Fibroblast of pulmonary artery (primary cell): ENCODE data around the gene ZDHHC8.

ENCODE experiments used
- DNase-seq: peaks from one replicate; pipeline ENCODE4 v3.0.0-alpha.2; 2010; ENCODE audit warnings: low read depth
- H3K4me3 ChIP-seq: replicated peaks from 2 replicates; pipeline ENCODE4 v1.5.1; 2011; ENCODE audit warnings: low read depth, mild to moderate bottlenecking, control low read depth, low read length, moderate library complexity
- CTCF ChIP-seq: IDR thresholded peaks from 2 replicates; pipeline ENCODE4 v1.5.1; 2011; ENCODE audit warnings: mild to moderate bottlenecking, control low read depth, low read length, inconsistent platforms; ENCODE audit errors: missing control alignments

ZDHHC8 gene

DNA sequence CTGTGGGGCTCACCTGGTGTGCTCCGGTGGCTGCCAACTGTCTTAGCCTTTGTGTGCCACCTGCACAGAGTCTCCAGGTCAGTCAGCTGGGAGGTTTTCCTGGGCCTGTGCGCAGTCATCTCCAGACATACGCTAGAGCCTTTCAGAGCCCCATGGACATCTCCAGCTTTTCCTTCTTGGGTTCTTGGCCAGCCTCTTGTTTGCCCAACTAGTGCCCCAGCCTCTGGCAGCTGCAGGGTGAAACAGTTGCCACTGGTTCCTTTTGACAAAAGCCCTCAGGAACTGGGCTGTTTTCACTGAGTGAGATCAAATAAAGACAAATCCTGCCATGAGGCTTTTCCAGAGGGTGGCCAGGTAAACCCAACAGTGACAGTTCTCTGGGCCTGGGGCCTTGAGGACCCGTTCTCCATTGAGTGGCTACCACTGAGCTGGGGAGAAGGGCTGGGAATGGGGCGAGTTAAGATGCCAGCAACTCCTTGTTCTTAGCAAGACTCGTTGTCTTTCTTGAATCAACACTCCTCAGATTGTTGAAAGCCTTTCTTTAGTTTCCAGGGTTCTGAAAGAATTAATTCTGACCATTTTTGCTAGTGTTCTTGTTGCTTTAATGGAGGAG is 32.4 kb upstream of the ZDHHC8 start:
- no peak for DNase-seq
- no peak overlapping the region for H3K4me3 ChIP-seq
- no peak for TF ChIP-seq CTCF

- DNase-seq: no peak
- no peak overlapping the region for H3K4me3 ChIP-seq
- TF ChIP-seq CTCF: no peak
Observed at GRCh38 chr22:20101638-20102037, 30.0 kb upstream of the ZDHHC8 start.

DNA sequence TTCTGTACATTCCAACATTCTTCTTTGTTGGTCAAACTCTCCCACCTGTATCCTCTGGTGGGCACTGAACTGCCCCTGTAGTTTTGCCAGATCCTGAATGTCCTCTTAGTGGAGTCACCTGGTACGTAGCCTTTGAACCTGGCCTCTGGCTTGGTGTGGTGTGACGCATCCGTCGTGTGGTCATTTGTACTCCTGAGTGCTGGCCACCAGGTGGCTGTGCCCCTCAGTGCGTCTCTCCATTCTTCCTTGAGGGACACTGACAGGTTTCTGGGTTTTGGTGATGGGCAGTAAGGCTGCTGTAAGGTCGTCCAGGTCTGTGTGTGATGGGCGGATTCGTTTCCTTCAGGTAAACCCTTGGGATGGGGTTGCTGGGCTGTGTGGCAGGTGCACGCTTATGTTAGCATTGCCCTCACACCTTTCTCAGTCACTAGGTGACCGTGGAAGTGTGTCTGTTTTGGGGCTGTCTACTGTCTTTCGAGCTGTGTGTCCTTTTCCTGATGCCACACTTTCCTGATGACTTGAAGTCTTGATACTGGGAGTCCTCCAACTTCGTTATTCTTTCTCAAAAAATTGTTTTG is 29.3 kb upstream of the ZDHHC8 start:
- H3K4me3 ChIP-seq: no peak overlapping the region
- no peak for DNase-seq
- TF ChIP-seq CTCF: no peak

DNA sequence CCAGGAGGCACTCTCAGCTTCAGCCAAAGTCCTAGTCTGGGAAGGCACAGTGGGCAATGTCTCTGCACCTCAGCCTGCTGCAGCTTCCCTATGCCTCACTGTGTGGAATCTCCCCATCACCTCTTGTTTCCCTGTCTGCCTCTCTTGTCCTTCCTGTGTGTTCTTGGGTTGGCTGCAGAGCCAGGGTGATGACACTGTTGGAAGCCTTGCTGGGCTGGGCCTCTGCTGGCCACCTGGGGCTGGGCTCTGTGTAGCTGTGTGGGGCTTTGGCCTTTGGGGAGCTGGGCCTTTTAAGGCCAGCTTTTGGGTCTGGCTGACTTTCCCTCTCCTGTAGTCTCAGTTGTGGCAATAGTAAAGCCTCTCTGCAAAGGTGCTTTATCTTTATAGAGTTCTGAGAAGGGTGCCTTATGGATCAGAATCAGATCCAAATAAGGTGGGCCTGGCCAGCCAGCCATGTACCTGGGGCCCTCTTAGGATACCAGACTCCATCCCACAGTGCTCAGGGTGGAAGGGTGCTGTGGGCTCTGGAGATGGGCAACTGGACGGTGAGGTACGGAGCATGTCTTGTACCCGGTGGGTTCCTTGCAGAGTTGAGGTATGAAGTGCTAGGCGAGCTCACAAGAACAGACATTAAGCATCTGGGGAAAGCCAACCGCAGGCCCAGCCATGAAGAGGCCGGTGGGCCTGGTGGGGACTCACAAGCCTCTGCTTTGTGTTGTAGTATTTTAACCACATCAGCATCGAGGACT is 26.0 kb upstream of the ZDHHC8 start:
- no peak for DNase-seq
- TF ChIP-seq CTCF: no peak

GRCh38 chr22:20106205-20106848 is 25.3 kb upstream of the ZDHHC8 start:
- no peak for DNase-seq
- TF ChIP-seq CTCF: no peak
- no peak overlapping the region for H3K4me3 ChIP-seq

More for the DNA sequence above, 26.0 kb upstream of the ZDHHC8 start:
- no peak overlapping the region for H3K4me3 ChIP-seq

DNA sequence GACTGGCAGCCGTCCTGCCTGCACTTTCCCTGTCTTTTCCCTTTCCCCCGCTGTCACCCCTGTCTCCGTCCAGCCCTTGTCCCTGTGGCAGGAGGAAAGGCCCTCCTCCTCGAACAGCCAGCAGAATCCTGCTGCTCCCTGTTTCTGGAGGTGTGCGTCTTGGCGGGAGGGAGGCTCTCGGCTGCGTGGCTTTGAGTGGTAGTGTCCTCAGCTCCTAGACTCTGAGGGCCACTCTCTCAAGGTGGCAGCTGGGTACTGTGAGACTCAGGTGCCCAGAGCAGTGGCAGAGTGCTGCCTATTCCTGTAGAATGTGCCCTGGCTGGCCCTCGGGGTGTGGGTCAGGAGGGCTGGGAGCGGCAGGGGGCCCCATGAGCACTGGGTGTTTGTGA is 24.8 kb upstream of the ZDHHC8 start:
- no peak overlapping the region for H3K4me3 ChIP-seq
- TF ChIP-seq CTCF: no peak
- no peak for DNase-seq
